Osteoblast (primary cell): ENCODE results near the gene TPRN. TPM values are rescaled to one million over a fixed set of nuclear protein-coding genes. Genes with fewer than 3 reads are reported as not detected.

Source experiments
- DNase-seq: peaks from one replicate; pipeline ENCODE4 v3.0.0; 2011; ENCODE audit warnings: low spot score, mixed read lengths; ENCODE audit not compliant: insufficient read length; ENCODE audit errors: missing footprints
- H2AFZ ChIP-seq: 2 replicates; pipeline ENCODE4 v1.6.0; 2011; ENCODE audit warnings: mild to moderate bottlenecking, low read length
- H3K27ac ChIP-seq: 2 replicates; pipeline ENCODE4 v1.5.1; 2011; ENCODE audit warnings: mild to moderate bottlenecking, low read depth, low read length, moderate library complexity
- H3K27me3 ChIP-seq: 2 replicates; pipeline ENCODE4 v1.6.0; 2012; ENCODE audit warnings: mild to moderate bottlenecking, control low read depth, inconsistent platforms, low read length, moderate library complexity; ENCODE audit not compliant: insufficient read depth
- H3K36me3 ChIP-seq: 2 replicates; pipeline ENCODE4 v1.5.1; 2011; ENCODE audit warnings: mild to moderate bottlenecking, low read length, control low read depth, moderate library complexity; ENCODE audit not compliant: insufficient read depth
- H3K4me1 ChIP-seq: 2 replicates; pipeline ENCODE4 v1.5.1; 2011; ENCODE audit warnings: mild to moderate bottlenecking, low read length, control low read depth, moderate library complexity; ENCODE audit not compliant: insufficient read depth
- H3K4me2 ChIP-seq: 2 replicates; pipeline ENCODE4 v1.6.0; 2011; ENCODE audit warnings: mild to moderate bottlenecking, low read length; ENCODE audit not compliant: insufficient read depth
- H3K4me3 ChIP-seq: fragments of 200-600 bp; sonication (generic); 3 replicates; pipeline ENCODE4 v1.5.1; 2012; ENCODE audit warnings: mild to moderate bottlenecking, low read length, inconsistent platforms; ENCODE audit not compliant: insufficient read depth
- H3K79me2 ChIP-seq: 2 replicates; pipeline ENCODE4 v1.6.0; 2012; ENCODE audit warnings: mild to moderate bottlenecking, low read length, control low read depth, inconsistent platforms; ENCODE audit not compliant: insufficient read depth
- H3K9me3 ChIP-seq: 2 replicates; pipeline ENCODE4 v1.5.1; 2011; ENCODE audit warnings: low read depth, low read length, control low read depth
- H4K20me1 ChIP-seq: 2 replicates; pipeline ENCODE4 v1.6.0; 2012; ENCODE audit warnings: mild to moderate bottlenecking, low read length, control low read depth; ENCODE audit not compliant: insufficient read depth
- CTCF ChIP-seq: IDR thresholded peaks from 2 replicates; pipeline ENCODE4 v1.5.1; 2011; ENCODE audit warnings: mild to moderate bottlenecking, low read depth, low read length, moderate library complexity; ENCODE audit errors: extremely low read depth
- total RNA-seq: library from RNA; depleted of rRNA; stranded (reverse); fragments of >200 nt; gene quantifications from 2 replicates; pipeline ENCODE4 v1.2.3, GENCODE V29; 2012

The TPRN gene
- total RNA-seq, 1 donor = 10.5 TPM

GRCh38 chr9:137171149-137171900 is 29.2 kb downstream of the TPRN start:
- Histone ChIP-seq H3K79me2 (no peaks in the 10 kb centered on the region), H3K9me3 (no peaks in the 10 kb centered on the region), H3K36me3 (no peaks in the 10 kb centered on the region), H4K20me1 (peaks cover 4% of the 10 kb centered on the region), H3K27ac (no peak overlapping the region), H3K4me2 (no peak overlapping the region), H2AFZ (no peak overlapping the region), H3K27me3 (peaks cover 36% of the 10 kb centered on the region), H3K4me1 (no peaks in the 10 kb centered on the region), H3K4me3 (no peak overlapping the region)
- no peak for TF ChIP-seq CTCF
- peak; percentile 88 for DNase-seq

GRCh38 chr9:137170486-137171148 is 29.9 kb downstream of the TPRN start:
- peaks cover 40% of the 10 kb centered on the region for H3K27me3 ChIP-seq
- DNase-seq = peak; percentile 95
- no peak overlapping the region for H2AFZ ChIP-seq
- no peak for TF ChIP-seq CTCF
- no peak overlapping the region for H3K4me2 ChIP-seq
- H3K36me3 ChIP-seq = no peaks in the 10 kb centered on the region
- no peaks in the 10 kb centered on the region for H4K20me1 ChIP-seq
- no peak overlapping the region for H3K27ac ChIP-seq
- H3K4me3 ChIP-seq = no peak overlapping the region
- no peaks in the 10 kb centered on the region for H3K9me3 ChIP-seq
- H3K79me2 ChIP-seq = no peaks in the 10 kb centered on the region
- no peaks in the 10 kb centered on the region for H3K4me1 ChIP-seq

- Histone ChIP-seq H3K27me3 (peaks cover 46% of the 10 kb centered on the region), H3K4me3 (no peak within 1 kb of the TSS), H3K4me1 (no peaks in the 10 kb centered on the region), H3K9me3 (no peaks in the 10 kb centered on the region), H4K20me1 (no peaks in the 10 kb centered on the region), H3K4me2 (no peak within 1 kb of the TSS), H3K27ac (no peak within 1 kb of the TSS), H3K36me3 (no peaks in the 10 kb centered on the region), H2AFZ (no peak within 1 kb of the TSS), H3K79me2 (no peaks in the 10 kb centered on the region)
- no peak for DNase-seq
- no peak for TF ChIP-seq CTCF
These were observed 30.6 kb downstream of the TPRN start, which contains the start of gene LRRC26 for GRCh38 chr9:137169896-137170358. LRRC26 (minus strand) TSS chr9:137170051; CDS start chr9:137169943, 108 bp downstream.
